Ammon's horn (tissue), 1 donor: Measurements from ENCODE around the gene HDLBP.
A peak's percentile ranks its signal among the peaks of the same experiment; 100 is the strongest.
"Not testable (repeated sequence)": the region's sequence is repeated elsewhere in the genome, so short reads cannot be mapped to it uniquely, and the experiment has no call there.

Source experiments
- DNase-seq: peaks from one replicate; pipeline ENCODE4 v3.0.0-alpha.2; 2016; ENCODE audit warnings: low spot score

Gene HDLBP

DNA sequence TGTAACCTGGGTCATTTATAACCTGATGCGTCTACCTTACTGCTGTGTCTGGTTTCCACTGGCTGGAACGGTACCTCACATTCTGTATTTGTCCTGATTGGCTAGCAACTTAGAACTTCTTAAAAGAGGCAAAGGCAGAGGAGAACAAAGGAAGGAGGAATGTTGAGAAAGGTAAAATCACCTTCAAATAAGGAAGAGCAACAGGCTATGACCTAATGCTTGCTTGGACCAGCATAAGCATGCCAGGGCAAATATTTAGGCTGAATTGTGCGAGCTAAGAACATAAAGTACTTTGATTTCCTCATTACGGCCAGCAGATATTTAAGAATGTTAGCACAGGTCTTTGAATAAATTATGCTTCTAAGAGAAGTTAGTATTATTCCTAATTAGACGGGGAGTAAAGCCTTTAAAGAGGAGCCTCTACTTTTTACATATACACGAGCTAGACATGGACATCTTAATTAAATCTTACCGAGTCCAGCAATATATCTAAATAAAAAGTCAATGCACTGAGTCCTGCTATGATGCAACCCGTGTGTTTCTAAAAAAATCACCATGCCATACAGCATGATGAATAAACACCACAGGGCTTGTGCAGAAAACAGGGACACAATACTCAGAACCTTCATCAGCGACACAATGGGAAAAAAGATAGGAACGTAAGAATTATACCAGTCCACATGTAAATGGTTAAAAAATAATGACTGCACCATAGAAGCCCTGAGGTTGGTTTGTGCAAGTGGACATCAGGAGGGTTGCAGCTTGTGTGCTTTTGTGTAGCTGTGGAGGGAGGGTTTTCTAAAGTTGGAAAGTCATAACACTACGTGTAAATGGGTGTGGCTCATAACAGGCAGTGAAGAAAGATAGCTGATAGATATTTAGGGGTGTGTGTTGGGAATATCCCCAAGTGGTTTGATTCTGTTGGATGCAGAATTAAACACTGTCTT, 14.5 kb upstream of the HDLBP start:
- no peak for DNase-seq

DNA sequence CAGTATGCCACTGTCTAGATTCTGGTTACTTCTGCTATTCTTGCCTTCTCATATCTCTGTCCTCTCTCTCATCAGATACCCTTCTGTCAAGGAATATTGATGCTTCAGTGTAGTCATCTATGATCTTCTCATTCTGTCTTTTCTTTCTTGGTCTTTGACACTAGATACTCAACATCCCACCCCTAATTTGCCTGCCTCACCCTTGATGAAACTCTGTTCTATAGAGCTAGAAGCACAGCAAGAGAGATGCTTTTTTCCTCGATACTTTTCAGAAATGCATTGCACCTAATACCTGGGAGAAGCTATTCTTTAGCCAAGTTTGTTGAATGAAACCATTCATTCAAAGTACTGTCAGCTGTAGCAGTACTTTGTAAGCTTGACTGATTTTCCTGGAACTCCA, 9.8 kb upstream of the HDLBP start:
- no peak for DNase-seq

DNA sequence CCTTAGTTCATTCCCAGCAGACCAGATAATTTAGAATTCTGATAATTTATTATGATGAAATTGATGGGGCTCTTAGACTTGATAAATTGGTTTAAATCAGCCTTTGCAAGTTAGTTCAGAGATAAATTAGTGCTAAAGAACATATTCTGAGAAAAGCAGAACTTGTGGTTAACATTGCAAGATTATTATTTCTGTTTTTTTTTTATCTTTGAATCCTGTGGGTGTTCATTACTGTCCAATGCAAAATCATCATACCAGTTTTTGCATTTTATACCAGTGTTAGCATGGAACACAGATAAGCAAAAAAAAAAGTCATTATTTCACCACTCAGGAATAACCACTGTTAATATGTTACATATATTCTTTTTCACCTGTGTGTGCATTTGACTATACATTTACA, 9.3 kb upstream of the HDLBP start:
- no peak for DNase-seq

DNA sequence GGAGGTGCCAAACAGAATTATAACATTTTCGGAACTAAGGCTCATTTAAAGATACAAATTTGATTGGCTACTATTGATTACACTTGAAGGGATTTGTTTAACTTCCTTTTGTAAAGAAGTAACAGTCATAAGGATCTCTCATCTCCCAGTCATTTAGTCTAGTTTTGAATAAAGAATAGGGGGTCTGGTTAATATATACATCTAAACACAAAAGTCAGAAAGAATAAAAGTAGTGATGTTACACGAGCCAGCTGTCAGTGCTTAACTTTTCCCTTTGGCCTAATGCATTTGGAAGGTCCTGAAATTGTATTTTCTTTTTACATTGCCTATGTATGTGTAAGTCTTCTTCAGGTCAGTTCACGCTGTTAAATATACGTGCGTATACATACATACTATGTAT, 8.3 kb upstream of the HDLBP start:
- DNase-seq: no peak

DNA sequence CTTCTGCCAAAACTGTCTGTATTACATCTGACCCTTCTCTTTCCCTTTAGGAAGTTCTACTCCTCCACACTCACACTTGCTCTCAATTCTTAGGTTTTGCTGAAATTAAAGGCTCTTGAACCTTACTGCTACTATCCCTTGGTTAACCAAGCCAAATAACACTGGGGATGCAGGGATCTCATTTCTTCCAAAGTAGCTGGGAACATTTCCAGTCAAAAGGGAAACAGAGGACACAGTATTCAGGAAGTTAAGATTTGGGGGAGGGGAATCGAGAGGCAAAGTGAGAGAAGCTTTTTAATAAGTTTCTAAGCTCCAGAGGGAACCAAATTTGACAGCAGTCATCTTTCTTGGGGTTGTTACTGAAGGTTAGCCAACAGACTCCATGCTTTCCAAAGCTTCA, 6.4 kb upstream of the HDLBP start:
- peak; percentile 18 for DNase-seq

DNA sequence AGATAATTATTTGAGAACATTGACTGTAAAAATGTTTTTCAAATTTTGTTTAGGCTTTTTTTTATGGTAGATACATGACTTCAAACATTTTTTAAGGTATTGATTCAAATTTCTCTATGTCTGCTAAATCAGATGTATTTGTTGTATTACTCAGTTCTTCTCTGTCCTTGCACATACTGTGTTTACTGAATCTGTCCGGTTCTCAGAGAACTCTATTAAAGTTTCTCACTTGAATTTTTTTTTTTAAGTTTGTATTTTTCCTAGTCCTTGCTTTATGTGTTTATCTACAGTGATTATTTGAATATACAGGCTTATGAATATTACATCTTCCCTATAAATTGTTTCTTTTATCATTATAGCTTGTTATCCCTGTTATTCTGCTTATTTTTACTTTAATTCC, 5.6 kb upstream of the HDLBP start:
- no peak for DNase-seq

DNA sequence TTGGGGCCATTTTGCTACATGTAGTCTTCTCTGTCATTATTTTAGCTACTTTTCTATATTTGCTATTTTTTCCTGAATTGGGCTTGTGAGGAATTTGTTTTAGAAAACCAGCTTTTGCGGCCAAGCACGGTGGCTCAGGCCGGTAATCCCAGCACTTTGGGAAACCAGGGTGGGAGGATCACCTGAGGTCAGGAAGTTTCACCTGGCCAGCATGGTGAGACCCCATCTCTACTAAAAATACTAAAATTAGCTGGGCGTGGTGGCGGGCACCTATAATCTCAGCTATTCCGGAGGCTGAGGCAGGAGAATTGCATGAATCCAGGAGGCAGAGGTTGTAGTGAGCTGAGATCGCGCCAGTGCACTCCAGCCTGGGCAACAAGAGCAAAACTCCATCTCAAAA, 4.9 kb upstream of the HDLBP start:
- DNase-seq: no peak

DNA sequence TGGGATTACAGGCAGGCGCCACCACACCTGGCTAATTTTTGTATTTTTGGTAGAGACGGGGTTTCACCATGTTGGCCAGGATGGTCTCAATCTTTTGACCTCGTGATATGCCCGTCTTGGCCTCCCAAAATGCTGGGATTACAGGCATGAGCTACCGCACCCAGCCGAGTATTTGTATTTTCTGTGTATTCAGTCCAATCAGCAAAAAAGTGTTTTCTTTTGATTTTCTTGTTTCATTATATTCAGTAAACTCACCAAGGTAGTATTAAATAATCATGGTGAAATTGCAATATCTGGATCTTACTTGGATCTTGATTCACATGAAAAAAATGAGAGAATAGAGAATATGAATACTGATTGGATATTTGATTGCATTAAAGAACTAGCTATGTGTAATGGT, 3.4 kb upstream of the HDLBP start:
- not testable (repeated sequence) for DNase-seq

DNA sequence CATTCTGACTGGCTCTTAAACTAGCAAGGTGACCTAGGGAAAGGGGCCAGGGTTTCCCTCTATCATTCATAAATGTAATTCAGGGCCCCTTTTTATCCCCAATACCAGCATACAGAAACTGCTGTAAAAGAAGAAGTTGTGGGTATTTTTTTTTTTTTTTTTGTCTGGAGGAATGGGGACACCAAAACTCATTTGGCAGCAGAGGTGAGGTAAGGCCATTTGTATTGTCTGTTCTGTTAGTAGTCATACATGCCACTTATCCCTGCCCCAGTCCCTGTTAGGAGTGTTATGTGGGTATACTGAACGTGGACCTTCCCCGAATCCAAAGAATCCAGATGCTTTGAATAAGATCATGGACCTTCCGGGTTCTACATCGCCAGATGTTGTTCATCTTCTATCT, 1.9 kb upstream of the HDLBP start:
- DNase-seq: no peak

DNA sequence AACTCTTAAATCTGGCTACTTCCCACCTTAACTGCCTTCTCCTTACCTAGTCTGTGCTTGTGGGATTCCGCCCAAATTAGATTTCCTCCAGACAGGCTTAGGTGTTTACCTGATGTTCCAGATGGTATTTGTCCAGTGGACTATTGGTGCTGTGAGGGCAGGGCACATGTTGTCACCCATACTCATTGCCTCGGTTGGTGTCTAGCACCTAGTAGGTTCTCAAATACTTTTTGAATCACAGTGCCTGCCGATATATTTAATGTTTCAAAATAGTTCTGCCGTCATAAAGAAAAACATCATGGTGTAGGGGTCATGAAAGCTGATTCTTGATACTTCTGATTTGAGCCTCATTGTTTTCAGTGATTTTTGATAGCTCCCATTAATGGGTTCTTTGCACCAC, 1.4 kb upstream of the HDLBP start:
- DNase-seq: no peak

DNA sequence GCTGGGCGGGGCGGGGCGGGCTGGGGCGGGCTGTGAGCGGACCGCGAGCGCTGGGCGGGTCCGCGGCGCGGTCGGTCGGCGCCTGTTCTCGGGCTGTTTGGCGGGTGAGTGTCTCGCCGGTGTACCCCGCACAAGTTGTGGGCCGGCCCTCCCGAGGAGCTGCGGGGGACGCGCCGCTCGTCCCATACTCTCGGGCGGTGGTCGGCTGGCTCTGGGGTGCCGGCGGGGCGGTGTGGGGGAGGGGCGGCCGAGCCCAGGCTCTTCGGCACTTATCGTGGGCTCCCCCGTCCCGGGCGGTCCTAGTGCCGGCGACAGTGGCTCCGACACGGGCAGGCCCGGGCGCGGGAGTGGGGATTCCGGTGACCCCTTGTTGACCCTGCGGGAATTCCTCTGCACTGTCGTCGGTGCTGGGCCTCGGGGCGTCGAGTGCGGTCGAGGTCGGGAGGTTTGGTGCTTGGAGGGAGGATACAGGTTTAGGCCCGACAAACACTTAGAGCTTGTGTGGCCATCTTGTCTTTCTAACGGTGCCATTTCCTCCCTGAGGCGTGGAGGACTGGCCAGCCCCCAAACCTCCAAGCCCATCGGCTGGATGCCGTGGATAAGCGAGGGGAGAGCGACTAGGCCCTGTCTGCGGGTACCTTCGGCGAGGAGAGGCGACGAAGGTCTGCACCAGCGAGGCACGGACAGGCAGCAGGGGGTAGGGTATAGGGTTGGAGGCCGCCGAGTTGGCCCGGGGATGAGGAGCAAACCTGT, 583 bp upstream of the HDLBP start, which contains the start of gene SEPTIN2:
Gene SEPTIN2 (plus strand): TSS at position 47 of the 753 bp plus-strand sequence. CDS start 8,308 bp downstream, outside the sequence.
- DNase-seq: no peak

DNA sequence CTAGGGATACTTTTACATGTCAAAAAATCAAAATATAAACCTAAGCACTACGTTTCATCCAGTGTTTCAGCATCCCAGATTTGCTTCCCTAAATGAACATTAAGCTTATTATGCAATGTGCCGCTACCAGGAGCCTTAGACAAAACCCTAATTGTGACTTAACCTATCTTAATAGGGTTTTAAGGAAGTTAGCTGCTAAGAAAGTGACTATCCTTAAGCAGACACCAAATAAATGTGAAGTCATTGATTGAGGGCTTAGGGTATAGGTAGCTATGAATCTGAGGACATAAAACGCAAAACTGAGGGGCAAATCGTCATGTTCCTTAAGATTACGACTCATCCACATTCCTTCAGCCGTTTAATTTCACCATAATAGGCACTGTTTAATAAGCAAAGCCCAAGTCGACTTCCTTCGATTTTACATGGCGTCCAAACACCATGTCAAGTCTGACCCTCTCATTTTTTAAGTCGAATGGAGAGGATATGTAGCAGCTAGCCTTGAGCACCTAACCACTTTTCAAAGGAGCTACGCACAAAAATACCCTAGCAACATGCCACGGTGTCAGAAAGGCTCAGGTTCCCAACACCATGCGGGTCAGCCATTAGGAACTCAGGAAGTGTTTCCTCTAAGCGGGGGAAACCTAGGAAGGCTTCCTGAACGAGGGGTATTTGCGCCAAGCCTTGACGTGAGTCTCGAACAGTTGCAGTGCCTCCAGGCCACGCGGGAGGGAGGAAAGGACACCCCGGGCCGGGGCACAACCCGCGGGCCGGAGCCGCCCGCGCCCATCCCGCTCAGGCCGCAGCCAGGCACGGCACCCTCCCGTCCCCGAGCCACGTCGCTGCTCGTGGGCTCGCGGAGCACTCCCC, 1.0 kb downstream of the HDLBP start:
- no peak for DNase-seq

DNA sequence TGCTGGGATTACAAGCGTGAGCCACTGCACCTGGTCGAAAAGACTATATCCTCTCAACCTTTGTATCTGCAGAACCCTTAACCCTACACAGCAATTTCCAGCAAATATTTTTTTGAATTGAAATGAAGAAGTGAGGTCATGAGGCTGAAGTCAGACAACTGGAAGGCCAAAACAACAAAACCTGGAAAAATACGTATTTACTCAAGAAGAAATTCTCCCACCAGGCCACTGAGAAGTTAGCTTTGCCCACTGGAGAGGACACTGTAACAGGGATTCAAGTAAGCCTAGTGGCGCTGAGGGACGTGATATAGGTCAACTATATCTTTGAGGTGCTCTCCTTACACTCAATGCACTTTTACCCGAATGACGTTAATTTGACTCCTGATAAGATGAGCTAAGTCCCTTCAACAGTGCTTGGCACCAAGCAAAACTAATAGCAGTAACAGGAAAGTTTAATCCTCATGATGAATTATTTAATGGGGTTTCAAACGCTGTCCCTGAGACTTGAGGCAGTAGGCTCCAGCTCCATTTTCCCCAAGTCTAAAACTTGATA, 1.9 kb downstream of the HDLBP start:
- no peak for DNase-seq

DNA sequence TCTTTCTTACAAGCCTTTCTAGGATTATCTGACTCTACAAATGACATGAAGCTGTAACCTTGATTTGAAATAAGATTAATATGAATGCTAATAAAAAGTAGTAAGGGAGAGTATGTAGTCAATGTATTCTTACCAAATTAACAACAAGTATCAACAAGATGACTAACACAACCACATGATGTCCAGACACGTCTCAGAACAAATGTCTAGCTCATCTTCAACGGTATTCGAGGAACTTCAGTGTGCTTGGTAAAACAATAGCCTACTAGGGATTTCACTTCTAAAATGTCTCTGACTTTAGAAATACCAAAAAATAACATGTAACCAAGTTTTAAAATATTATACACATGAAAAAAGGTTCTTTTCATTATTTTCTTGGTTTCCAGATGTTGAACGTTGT, 3.4 kb downstream of the HDLBP start:
- no peak for DNase-seq

DNA sequence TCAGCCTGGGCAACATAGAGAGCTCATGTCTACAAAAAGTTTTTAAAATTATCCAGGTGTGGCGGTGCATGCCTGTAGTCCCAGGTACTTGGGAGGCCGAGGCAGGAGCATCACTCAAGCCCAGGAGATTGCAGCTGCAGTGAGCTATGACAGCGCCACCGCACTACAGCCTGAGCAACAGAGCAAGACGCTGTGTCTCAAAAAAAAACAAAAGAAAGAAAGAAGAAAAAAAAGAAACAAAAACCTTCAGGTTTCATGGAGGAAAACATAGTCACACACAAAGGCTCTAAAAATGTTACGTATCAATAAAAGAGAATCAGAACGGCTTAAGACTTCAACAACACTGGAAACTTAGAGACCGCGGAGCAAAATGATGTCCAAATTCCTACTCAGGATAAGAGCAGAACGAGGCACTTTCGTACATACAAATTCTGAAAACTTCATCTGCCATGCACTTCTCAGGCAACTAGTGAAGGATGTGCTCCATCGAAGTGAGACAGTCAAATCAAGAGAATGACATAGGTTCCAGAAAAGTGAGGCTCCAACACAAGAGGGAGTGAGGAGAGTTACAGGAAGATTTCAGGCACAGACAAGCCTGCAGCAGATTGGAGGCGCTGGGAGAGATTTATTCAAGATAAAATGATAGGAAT, 4.4 kb downstream of the HDLBP start:
- DNase-seq: no peak

DNA sequence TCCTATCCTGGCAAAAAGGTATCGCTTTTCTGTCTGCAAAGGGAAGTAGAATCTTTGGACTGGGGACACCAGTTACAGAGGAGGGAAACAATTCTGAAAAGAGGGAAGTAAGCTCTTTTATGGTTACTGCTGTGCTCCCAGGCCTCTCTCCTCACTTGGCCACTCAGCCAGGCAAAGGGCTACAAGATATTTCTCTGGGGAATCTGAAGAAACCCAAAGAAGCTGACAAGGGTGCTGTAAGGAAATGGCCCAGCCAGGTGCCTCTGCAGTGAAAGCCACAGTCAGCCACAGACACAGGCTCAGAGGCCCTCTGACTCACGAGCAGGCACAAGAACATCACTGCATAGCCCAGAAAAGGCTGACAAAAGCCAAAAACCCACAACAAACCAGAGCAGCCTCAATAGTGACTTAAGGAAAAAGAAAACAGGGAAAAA, 5.8 kb downstream of the HDLBP start:
- DNase-seq: no peak

DNA sequence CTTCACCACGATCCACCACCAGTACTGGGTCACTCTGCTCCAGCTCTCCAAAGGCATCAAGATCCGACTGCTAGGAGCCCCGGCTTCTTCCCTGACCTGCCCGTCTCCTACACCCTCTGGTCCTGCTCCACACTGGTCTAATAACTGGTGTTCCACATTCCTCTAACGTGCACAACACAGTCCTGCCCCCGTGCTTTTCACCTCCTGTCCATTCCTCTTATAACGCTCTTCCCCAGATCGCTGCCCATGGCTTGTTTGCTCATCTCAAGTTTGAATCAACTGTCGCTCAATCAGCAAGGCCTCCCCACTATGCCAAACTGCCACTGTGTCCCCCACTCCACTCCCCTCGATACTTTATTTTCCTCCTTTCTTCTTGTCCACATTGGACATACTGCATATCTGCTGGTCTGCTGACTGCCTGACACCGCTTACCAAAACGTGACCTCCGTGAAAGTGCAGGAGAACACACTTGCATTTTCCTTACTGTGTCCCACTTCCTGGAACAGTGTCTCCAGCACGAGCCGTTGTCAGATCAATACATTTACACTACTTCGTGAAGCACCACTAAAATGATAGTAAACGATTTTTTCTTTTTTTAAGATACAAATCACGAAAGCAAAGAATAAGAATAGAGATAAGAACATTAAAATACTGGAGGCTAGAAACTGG, 6.5 kb downstream of the HDLBP start:
- DNase-seq: no peak

DNA sequence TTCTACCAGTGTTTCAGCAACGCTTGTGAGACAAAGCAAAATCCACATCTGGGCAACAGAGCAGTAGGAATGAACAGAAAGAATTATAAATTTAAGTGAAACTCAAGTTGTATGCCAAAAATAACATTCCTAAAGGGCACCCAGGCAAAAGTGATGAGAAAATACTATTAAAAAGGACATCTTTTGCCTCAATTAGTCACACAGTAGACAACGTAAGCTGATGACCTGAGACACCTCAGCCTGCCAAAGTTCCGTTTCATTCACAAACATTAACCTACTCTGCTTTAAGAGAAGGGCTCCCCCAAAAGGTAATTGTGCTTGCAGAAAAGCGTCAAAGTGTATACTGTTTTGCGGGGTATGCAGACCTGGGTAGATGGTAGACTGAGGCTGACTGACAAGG, 7.2 kb downstream of the HDLBP start:
- no peak for DNase-seq

DNA sequence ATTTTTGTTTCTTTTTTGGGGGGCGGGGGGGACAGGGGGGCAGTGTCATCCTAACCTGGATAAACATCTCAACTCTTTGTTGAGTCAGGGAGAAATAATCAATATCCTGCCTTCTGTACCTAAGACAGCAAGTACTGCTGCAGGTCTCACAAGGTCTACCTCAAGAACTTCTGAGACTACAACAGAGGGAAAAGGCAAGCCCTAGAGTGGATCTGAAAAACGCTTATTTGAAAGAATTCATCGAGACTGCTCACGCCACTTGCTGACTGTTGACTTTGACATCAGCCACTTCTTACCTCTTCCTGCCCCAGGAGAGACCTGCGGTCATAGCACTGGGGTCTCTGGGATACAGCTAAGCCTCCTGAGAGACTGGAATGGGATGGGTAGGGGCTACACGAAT, 8.4 kb downstream of the HDLBP start:
- no peak for DNase-seq

DNA sequence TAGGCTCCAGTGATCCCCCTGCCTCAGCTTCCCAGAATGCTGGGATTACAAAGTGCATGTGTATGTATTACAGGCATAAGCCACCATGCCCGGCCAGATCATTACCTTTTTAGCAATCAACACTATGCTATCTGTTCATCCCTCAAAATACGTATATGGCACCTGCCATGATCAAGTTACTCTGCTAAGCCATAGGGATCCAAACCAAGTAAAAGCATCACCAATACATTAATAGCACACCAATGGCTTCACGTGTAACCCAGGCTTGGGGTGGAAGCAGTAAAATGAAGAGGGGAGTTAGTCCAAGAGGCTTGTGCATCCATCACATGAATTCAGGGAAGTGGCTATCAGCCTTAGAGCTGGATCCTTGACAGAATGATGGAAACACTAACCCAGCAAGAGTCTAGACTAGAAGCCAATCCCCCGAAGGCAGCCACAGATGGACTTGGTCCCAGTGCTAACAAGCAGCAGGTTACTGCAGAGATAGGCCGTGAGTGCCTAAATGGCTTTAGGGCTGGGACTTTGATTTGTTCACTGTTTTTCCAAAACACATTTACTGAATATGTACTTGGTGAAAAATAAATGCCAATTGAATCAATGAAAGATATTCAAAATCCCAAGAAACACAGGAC, 11.3 kb downstream of the HDLBP start:
- no peak for DNase-seq
